LNCaP clone FGC (cell line): Measurements from ENCODE around the gene FANCE.
"Not testable (repeated sequence)": the region's sequence is repeated elsewhere in the genome, so short reads cannot be mapped to it uniquely, and the experiment has no call there.

Experiments
- DNase-seq: peaks from one replicate; pipeline ENCODE4 v3.0.0-alpha.2; 2011; ENCODE audit warnings: low read depth
- H3K4me3 ChIP-seq: 2 replicates; pipeline ENCODE4 v1.5.1; 2011; ENCODE audit warnings: mild to moderate bottlenecking, low read depth, low read length, control low read depth
- CTCF ChIP-seq: IDR thresholded peaks from 2 replicates; pipeline ENCODE4 v1.5.1; 2012; ENCODE audit warnings: mild to moderate bottlenecking; ENCODE audit not compliant: control insufficient read depth, insufficient read depth; ENCODE audit errors: extremely low read depth

Gene FANCE

GRCh38 chr6:35432291-35432690 is 19.8 kb upstream of the FANCE start:
- no peak for DNase-seq
- no peak for TF ChIP-seq CTCF
- H3K4me3 ChIP-seq, result no peak overlapping the region

GRCh38 chr6:35432702-35433101 is 19.4 kb upstream of the FANCE start:
- H3K4me3 ChIP-seq, DNase-seq: not testable (repeated sequence)

- DNase-seq, result peak; percentile 90
- H3K4me3 ChIP-seq, result no peak overlapping the region
- TF ChIP-seq CTCF, result no peak
Measured at GRCh38 chr6:35435074-35435837, 16.9 kb upstream of the FANCE start.

- no peak overlapping the region for H3K4me3 ChIP-seq
- DNase-seq, result no peak
- no peak for TF ChIP-seq CTCF
Measured at GRCh38 chr6:35436071-35436857, 15.9 kb upstream of the FANCE start.

- not testable (repeated sequence) for DNase-seq, H3K4me3 ChIP-seq
Measured at GRCh38 chr6:35438378-35439065, 13.6 kb upstream of the FANCE start.

GRCh38 chr6:35439308-35439707 is 12.8 kb upstream of the FANCE start:
- no peak for TF ChIP-seq CTCF
- no peak overlapping the region for H3K4me3 ChIP-seq
- DNase-seq, result no peak

GRCh38 chr6:35441205-35441604 is 10.9 kb upstream of the FANCE start:
- no peak overlapping the region for H3K4me3 ChIP-seq
- no peak for DNase-seq
- no peak for TF ChIP-seq CTCF
